KMS-11 (cell line): ENCODE results near the gene OR9Q1.

Source experiments
- H2AFZ ChIP-seq: fragments of 200-600 bp; sonication (generic); 2 replicates; pipeline ENCODE4 v1.6.1; 2016; ENCODE audit warnings: antibody characterized with exemption, mixed run types, low read depth
- H3K27ac ChIP-seq: fragments of 200-600 bp; sonication (generic); 2 replicates; pipeline ENCODE4 v1.6.1; 2016; ENCODE audit warnings: mild to moderate bottlenecking, mixed run types
- H3K27me3 ChIP-seq: fragments of 200-600 bp; sonication (generic); 2 replicates; pipeline ENCODE4 v1.6.1; 2017; ENCODE audit warnings: mild to moderate bottlenecking, low read depth, mixed run types, moderate library complexity; ENCODE audit not compliant: insufficient read depth
- H3K36me3 ChIP-seq: fragments of 200-600 bp; sonication (generic); 2 replicates; pipeline ENCODE4 v1.6.1; 2017; ENCODE audit warnings: mild to moderate bottlenecking, mixed run types; ENCODE audit not compliant: insufficient read depth
- H3K4me1 ChIP-seq: fragments of 200-600 bp; sonication (generic); 2 replicates; pipeline ENCODE4 v1.6.1; 2016; ENCODE audit warnings: mild to moderate bottlenecking, low read depth, mixed run types; ENCODE audit not compliant: poor library complexity, severe bottlenecking
- H3K4me2 ChIP-seq: fragments of 200-600 bp; sonication (generic); 2 replicates; pipeline ENCODE4 v1.7.0; 2016; ENCODE audit warnings: mild to moderate bottlenecking, mixed run types
- H3K4me3 ChIP-seq: fragments of 200-600 bp; sonication (generic); IDR thresholded peaks from 2 replicates; pipeline ENCODE4 v1.6.1; 2017; ENCODE audit warnings: low read depth, low read length, mixed read lengths; ENCODE audit not compliant: insufficient read depth
- H3K79me2 ChIP-seq: fragments of 200-600 bp; sonication (generic); 2 replicates; pipeline ENCODE4 v1.6.1; 2016; ENCODE audit warnings: low read depth, mixed run types; ENCODE audit not compliant: insufficient read depth
- H3K9ac ChIP-seq: fragments of 200-600 bp; sonication (generic); 2 replicates; pipeline ENCODE4 v1.6.1; 2016; ENCODE audit warnings: mild to moderate bottlenecking, mixed run types
- H4K20me1 ChIP-seq: fragments of 200-600 bp; sonication (generic); 2 replicates; pipeline ENCODE4 v1.6.1; 2016; ENCODE audit warnings: mild to moderate bottlenecking, mixed run types; ENCODE audit not compliant: insufficient read depth
- CTCF ChIP-seq: fragments of 200-600 bp; sonication (generic); conservative IDR thresholded peaks from 2 replicates; pipeline ENCODE4 v1.6.1; 2017; ENCODE audit warnings: low read depth, mild to moderate bottlenecking, antibody characterized with exemption, low read length, moderate library complexity, mixed read lengths

Gene OR9Q1

GRCh38 chr11:58059007-58059350, 35.3 kb downstream of the OR9Q1 start:
- TF ChIP-seq CTCF: no peak
- H3K27me3 ChIP-seq: no peaks in the 10 kb centered on the region
- no peaks in the 10 kb centered on the region for H3K36me3 ChIP-seq
- no peaks in the 10 kb centered on the region for H4K20me1 ChIP-seq
- no peak overlapping the region for H3K4me3 ChIP-seq
- H3K4me1 ChIP-seq: no peaks in the 10 kb centered on the region
- H3K9ac ChIP-seq: no peak overlapping the region
- H3K4me2 ChIP-seq: no peak overlapping the region
- H3K27ac ChIP-seq: no peak overlapping the region
- no peaks in the 10 kb centered on the region for H3K79me2 ChIP-seq
- no peak overlapping the region for H2AFZ ChIP-seq

- no peak overlapping the region for H3K9ac ChIP-seq
- H3K4me1 ChIP-seq: no peaks in the 10 kb centered on the region
- no peak overlapping the region for H2AFZ ChIP-seq
- TF ChIP-seq CTCF: no peak
- no peak overlapping the region for H3K27ac ChIP-seq
- H3K4me2 ChIP-seq: no peak overlapping the region
- no peak overlapping the region for H3K4me3 ChIP-seq
- H3K36me3 ChIP-seq: no peaks in the 10 kb centered on the region
- no peaks in the 10 kb centered on the region for H3K27me3 ChIP-seq
- H3K79me2 ChIP-seq: no peaks in the 10 kb centered on the region
- no peaks in the 10 kb centered on the region for H4K20me1 ChIP-seq
Observed at GRCh38 chr11:58060535-58060934, 36.9 kb downstream of the OR9Q1 start.

- Histone ChIP-seq H3K4me1 (no peaks in the 10 kb centered on the region), H2AFZ (no peak overlapping the region), H3K79me2 (no peaks in the 10 kb centered on the region), H3K27me3 (no peaks in the 10 kb centered on the region), H3K27ac (no peak overlapping the region), H4K20me1 (no peaks in the 10 kb centered on the region), H3K9ac (no peak overlapping the region), H3K36me3 (no peaks in the 10 kb centered on the region), H3K4me3 (no peak overlapping the region), H3K4me2 (no peak overlapping the region)
- no peak for TF ChIP-seq CTCF
Observed at GRCh38 chr11:58060939-58061672, 37.4 kb downstream of the OR9Q1 start.

DNA sequence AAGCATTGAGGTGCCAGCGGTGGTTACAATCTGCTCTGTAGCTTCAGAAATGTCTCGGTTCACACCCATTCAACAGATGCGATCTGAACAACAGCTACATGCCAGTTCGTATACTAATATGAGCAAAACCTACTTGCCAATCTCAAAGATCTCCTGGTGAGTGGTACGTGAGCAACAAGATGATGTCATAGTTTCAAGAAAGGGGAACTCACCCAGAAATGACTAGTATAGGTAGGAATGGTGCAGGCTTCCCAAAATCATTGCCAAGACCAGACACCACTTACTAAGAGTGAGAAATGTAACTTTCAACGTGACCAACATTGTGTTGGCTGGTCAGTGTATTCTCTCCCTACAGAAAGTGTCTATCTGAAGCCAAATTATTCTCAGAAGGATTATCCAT, 38.1 kb downstream of the OR9Q1 start:
- no peak for TF ChIP-seq CTCF
- Histone ChIP-seq H3K4me3 (no peak overlapping the region), H3K36me3 (no peaks in the 10 kb centered on the region), H3K27ac (no peak overlapping the region), H3K9ac (no peak overlapping the region), H3K79me2 (no peaks in the 10 kb centered on the region), H3K4me1 (no peaks in the 10 kb centered on the region), H3K27me3 (no peaks in the 10 kb centered on the region), H3K4me2 (no peak overlapping the region), H2AFZ (no peak overlapping the region), H4K20me1 (no peaks in the 10 kb centered on the region)
